Panc1 (cell line): ENCODE measurements around the gene C12orf76.

Experiments used
- POLR2AphosphoS5 ChIP-seq: IDR thresholded peaks from 2 replicates; pipeline ENCODE4 v1.6.1; 2012; ENCODE audit warnings: mild to moderate bottlenecking, low read depth, low read length, moderate library complexity
- SIN3A ChIP-seq: IDR thresholded peaks from 2 replicates; pipeline ENCODE4 v1.6.1; 2012; ENCODE audit warnings: low read depth, mild to moderate bottlenecking, low read length, moderate library complexity, borderline replicate concordance; ENCODE audit not compliant: insufficient read depth
- TF ChIP-seq, protein P1 (sequence below): fragments of 450-650 bp; IDR thresholded peaks from 2 replicates; pipeline ENCODE4 v1.5.1; 2017; ENCODE audit warnings: mild to moderate bottlenecking
- TF ChIP-seq, protein P2 (sequence below), 2 experiments: IDR thresholded peaks; 2 replicates each; pipeline ENCODE4 v1.6.1; 2011 to 2012; ENCODE audit warnings: low read depth in 2 of 2, control low read depth in 1 of 2, low read length in 1 of 2, mild to moderate bottlenecking in 1 of 2, moderate library complexity in 1 of 2; ENCODE audit not compliant: insufficient read depth in 1 of 2

DNA sequence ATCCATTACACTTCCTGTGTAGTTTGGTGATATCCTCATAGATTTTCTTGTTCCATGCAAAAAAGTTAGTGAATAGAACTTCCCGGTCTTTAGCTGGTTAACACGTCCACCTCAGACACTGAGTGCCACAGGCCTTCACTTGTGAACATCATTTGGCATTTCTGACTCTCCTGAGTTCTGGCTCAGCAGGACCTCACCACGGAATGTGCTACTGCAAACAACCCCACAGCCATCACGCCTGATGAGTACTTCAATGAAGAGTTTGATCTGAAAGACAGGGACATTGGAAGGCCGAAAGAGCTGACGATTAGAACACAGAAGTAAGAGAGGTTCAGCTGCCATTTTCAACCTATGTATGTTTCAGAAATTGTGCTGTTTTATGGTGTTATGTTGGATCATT, 20.0 kb downstream of the C12orf76 start:
- no peak for TF ChIP-seq POLR2AphosphoS5
- TF ChIP-seq, protein P1, sequence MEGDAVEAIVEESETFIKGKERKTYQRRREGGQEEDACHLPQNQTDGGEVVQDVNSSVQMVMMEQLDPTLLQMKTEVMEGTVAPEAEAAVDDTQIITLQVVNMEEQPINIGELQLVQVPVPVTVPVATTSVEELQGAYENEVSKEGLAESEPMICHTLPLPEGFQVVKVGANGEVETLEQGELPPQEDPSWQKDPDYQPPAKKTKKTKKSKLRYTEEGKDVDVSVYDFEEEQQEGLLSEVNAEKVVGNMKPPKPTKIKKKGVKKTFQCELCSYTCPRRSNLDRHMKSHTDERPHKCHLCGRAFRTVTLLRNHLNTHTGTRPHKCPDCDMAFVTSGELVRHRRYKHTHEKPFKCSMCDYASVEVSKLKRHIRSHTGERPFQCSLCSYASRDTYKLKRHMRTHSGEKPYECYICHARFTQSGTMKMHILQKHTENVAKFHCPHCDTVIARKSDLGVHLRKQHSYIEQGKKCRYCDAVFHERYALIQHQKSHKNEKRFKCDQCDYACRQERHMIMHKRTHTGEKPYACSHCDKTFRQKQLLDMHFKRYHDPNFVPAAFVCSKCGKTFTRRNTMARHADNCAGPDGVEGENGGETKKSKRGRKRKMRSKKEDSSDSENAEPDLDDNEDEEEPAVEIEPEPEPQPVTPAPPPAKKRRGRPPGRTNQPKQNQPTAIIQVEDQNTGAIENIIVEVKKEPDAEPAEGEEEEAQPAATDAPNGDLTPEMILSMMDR, result no peak
- TF ChIP-seq, protein P2, sequence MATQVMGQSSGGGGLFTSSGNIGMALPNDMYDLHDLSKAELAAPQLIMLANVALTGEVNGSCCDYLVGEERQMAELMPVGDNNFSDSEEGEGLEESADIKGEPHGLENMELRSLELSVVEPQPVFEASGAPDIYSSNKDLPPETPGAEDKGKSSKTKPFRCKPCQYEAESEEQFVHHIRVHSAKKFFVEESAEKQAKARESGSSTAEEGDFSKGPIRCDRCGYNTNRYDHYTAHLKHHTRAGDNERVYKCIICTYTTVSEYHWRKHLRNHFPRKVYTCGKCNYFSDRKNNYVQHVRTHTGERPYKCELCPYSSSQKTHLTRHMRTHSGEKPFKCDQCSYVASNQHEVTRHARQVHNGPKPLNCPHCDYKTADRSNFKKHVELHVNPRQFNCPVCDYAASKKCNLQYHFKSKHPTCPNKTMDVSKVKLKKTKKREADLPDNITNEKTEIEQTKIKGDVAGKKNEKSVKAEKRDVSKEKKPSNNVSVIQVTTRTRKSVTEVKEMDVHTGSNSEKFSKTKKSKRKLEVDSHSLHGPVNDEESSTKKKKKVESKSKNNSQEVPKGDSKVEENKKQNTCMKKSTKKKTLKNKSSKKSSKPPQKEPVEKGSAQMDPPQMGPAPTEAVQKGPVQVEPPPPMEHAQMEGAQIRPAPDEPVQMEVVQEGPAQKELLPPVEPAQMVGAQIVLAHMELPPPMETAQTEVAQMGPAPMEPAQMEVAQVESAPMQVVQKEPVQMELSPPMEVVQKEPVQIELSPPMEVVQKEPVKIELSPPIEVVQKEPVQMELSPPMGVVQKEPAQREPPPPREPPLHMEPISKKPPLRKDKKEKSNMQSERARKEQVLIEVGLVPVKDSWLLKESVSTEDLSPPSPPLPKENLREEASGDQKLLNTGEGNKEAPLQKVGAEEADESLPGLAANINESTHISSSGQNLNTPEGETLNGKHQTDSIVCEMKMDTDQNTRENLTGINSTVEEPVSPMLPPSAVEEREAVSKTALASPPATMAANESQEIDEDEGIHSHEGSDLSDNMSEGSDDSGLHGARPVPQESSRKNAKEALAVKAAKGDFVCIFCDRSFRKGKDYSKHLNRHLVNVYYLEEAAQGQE (IDR thresholded peaks at IDR 0.05; ENCODE audit: insufficient read depth in 1 of 2, low read depth in 2 of 2, low read length in 1 of 2), result no peak
- TF ChIP-seq SIN3A, result no peak
